ENCODE results near the gene KEL. TPM values are rescaled to one million over a fixed set of nuclear protein-coding genes. Genes with fewer than 3 reads are reported as not detected.

Gene KEL
- total RNA-seq, 2 experiments from 2014 or later: 0.19 TPM; not detected in 1

GRCh38 chr7:142913566-142913965 lies 48.6 kb downstream of the KEL start:
- Histone ChIP-seq H3K4me1 (ENCODE audit: insufficient read depth, low read length) (peaks cover 2% of the 10 kb centered on the region), H3K9me3 (ENCODE audit: control insufficient read depth in 1 of 2, insufficient read depth in 1 of 2, low read length in 2 of 2) (no peaks in the 10 kb centered on the region), H3K4me3 (ENCODE audit: low read length) (no peak overlapping the region), H3K27ac (ENCODE audit: low read depth in 1 of 2, low read length in 2 of 2) (no peak overlapping the region), H3K36me3 (ENCODE audit: insufficient read depth, low read length) (no peaks in the 10 kb centered on the region), H3K27me3 (ENCODE audit: control insufficient read depth in 1 of 2, insufficient read depth in 2 of 2, low read length in 2 of 2) (peaks cover 2 to 13% of the 10 kb centered on the region in 2 experiments)
- no peaks in the 10 kb centered on the region for H3K4me1 Mint-ChIP-seq (ENCODE audit: low read depth)
- ChIA-PET POLR2A (no interaction called here), CTCF (no interaction called here)
- intact Hi-C loops (cut with DNase I, micrococcal nuclease): no loop called here
- peaks cover 44% of the 10 kb centered on the region for H3K27me3 Mint-ChIP-seq
- H3K36me3 Mint-ChIP-seq (ENCODE audit: low read depth): no peaks in the 10 kb centered on the region
- no peaks in the 10 kb centered on the region for H3K9me3 Mint-ChIP-seq
- TF ChIP-seq CTCF (IDR thresholded peaks at IDR 0.05): no peak
- no peak overlapping the region for H3K27ac Mint-ChIP-seq
- no peak for ATAC-seq (ENCODE audit: poor library complexity)
- no peak for DNase-seq
- H3K4me3 Mint-ChIP-seq: no peak overlapping the region

- Mint-ChIP-seq H3K9me3 (no peaks in the 10 kb centered on the region), H3K27ac (no peak overlapping the region), H3K4me1 (ENCODE audit: low read depth) (no peaks in the 10 kb centered on the region), H3K27me3 (peaks cover 47% of the 10 kb centered on the region), H3K4me3 (no peak overlapping the region), H3K36me3 (ENCODE audit: low read depth) (no peaks in the 10 kb centered on the region)
- ATAC-seq (ENCODE audit: poor library complexity) (no peak), DNase-seq (no peak)
- no peaks in the 10 kb centered on the region for H3K9me3 ChIP-seq (ENCODE audit: control insufficient read depth in 1 of 2, insufficient read depth in 1 of 2, low read length in 2 of 2)
- POLR2A ChIA-PET: no interaction called here
- H3K4me3 ChIP-seq (ENCODE audit: low read length): no peak overlapping the region
- peaks cover 2% of the 10 kb centered on the region for H3K4me1 ChIP-seq (ENCODE audit: insufficient read depth, low read length)
- no peaks in the 10 kb centered on the region for H3K36me3 ChIP-seq (ENCODE audit: insufficient read depth, low read length)
- H3K27me3 ChIP-seq (ENCODE audit: control insufficient read depth in 1 of 2, insufficient read depth in 2 of 2, low read length in 2 of 2): peaks cover 5 to 13% of the 10 kb centered on the region in 2 experiments
- CTCF ChIA-PET: no interaction called here
- no peak overlapping the region for H3K27ac ChIP-seq (ENCODE audit: low read depth in 1 of 2, low read length in 2 of 2)
- no peak for TF ChIP-seq CTCF (IDR thresholded peaks at IDR 0.05)
- intact Hi-C loops (cut with DNase I, micrococcal nuclease): no loop called here
Observed at GRCh38 chr7:142913051-142913450, 49.1 kb downstream of the KEL start.

- H3K36me3 Mint-ChIP-seq (ENCODE audit: low read depth): no peaks in the 10 kb centered on the region
- CTCF ChIA-PET: no interaction called here
- no peak overlapping the region for H3K27ac Mint-ChIP-seq
- DNase-seq (no peak), ATAC-seq (ENCODE audit: poor library complexity) (no peak)
- intact Hi-C loops (cut with DNase I, micrococcal nuclease): no loop called here
- no peak for TF ChIP-seq CTCF (IDR thresholded peaks at IDR 0.05)
- Histone ChIP-seq H3K4me3 (ENCODE audit: low read length) (no peak overlapping the region), H3K36me3 (ENCODE audit: insufficient read depth, low read length) (no peaks in the 10 kb centered on the region), H3K4me1 (ENCODE audit: insufficient read depth, low read length) (peaks cover 2% of the 10 kb centered on the region), H3K27me3 (ENCODE audit: control insufficient read depth in 1 of 2, insufficient read depth in 2 of 2, low read length in 2 of 2) (peaks cover 5 to 13% of the 10 kb centered on the region in 2 experiments), H3K27ac (ENCODE audit: low read depth in 1 of 2, low read length in 2 of 2) (no peak overlapping the region), H3K9me3 (ENCODE audit: control insufficient read depth in 1 of 2, insufficient read depth in 1 of 2, low read length in 2 of 2) (no peaks in the 10 kb centered on the region)
- no peaks in the 10 kb centered on the region for H3K4me1 Mint-ChIP-seq (ENCODE audit: low read depth)
- peaks cover 54% of the 10 kb centered on the region for H3K27me3 Mint-ChIP-seq
- POLR2A ChIA-PET: no interaction called here
- no peaks in the 10 kb centered on the region for H3K9me3 Mint-ChIP-seq
- no peak overlapping the region for H3K4me3 Mint-ChIP-seq
Observed at GRCh38 chr7:142910481-142910880, 51.7 kb downstream of the KEL start.
